AG04450 (cell line): ENCODE results near the gene GSTM4. TPM values are rescaled to one million over a fixed set of nuclear protein-coding genes. Genes with fewer than 3 reads are reported as not detected.

ENCODE experiments used
- CTCF ChIA-PET: fragments of 300-600, 350-600 bp; formaldehyde crosslinking; extraction: SDS; loops from one replicate; lab custom pipeline; 2022; ENCODE audit warnings: antibody characterized with exemption, inconsistent platforms; lab: Charles Lee
- POLR2A ChIA-PET: fragments of 350-600 bp; formaldehyde crosslinking; extraction: SDS; loops from one replicate; lab custom pipeline; 2021; ENCODE audit warnings: antibody characterized with exemption, inconsistent platforms; lab: Yijun Ruan, JAX
- DNase-seq: peaks from one replicate; pipeline ENCODE4 v3.0.0-alpha.2; 2011; ENCODE audit warnings: low read depth, low spot score
- H3K27ac ChIP-seq: one replicate; pipeline ENCODE4 v1.5.1; 2012; ENCODE audit warnings: low read depth, low read length, control low read depth
- H3K27me3 ChIP-seq: one replicate; pipeline ENCODE4 v1.6.0; 2012; ENCODE audit warnings: low read length; ENCODE audit not compliant: control insufficient read depth, insufficient read depth
- H3K4me3 ChIP-seq: 2 replicates; pipeline ENCODE4 v1.5.1; 2011; ENCODE audit warnings: mild to moderate bottlenecking, low read depth, low read length, control low read depth
- H3K9me3 ChIP-seq: 2 replicates; pipeline ENCODE4 v1.5.1; 2012; ENCODE audit warnings: low read length; ENCODE audit not compliant: control insufficient read depth, insufficient read depth
- CTCF ChIP-seq: IDR thresholded peaks from 2 replicates; pipeline ENCODE4 v1.5.1; 2011; ENCODE audit warnings: low read depth, low read length, control low read depth, inconsistent platforms
- polyA plus RNA-seq: library from polyadenylated mRNA; depleted of rRNA; stranded (reverse); fragments of >200 nt; gene quantifications from 2 replicates; pipeline ENCODE4 v1.2.3, GENCODE V29; 2011

Gene GSTM4
- polyA plus RNA-seq, 1 experiment: 62.6 TPM

GRCh38 chr1:109649491-109649914, 6.4 kb upstream of the GSTM4 start:
- no peaks in the 10 kb centered on the region; the same call in 1 of the 2 replicates for H3K9me3 ChIP-seq
- 0 out of 2 replicates have a peak, but pooled peaks have one; percentile 16 for TF ChIP-seq CTCF
- ChIA-PET POLR2A (interaction anchor here (0.9 kb wide), 1 partner anchor 9 kb away, joined by 3 read pairs; no protein-coding TSS in a partner anchor), CTCF (interaction anchor here (0.8 to 5.1 kb wide), 14 partner anchors 8 to 380 kb away, joined by 3 to 102 read pairs (median 4); partner anchors contain the start of genes AHCYL1 and GNAI3)
- H3K4me3 ChIP-seq: no peak overlapping the region
- no peak for DNase-seq
- H3K27me3 ChIP-seq: no peaks in the 10 kb centered on the region
- H3K27ac ChIP-seq: no peak overlapping the region

GRCh38 chr1:109650609-109651008, 5.3 kb upstream of the GSTM4 start:
- TF ChIP-seq CTCF: no peak
- Histone ChIP-seq H3K4me3 (no peak overlapping the region), H3K9me3 (no peaks in the 10 kb centered on the region; the same call in 1 of the 2 replicates), H3K27ac (no peak overlapping the region), H3K27me3 (no peaks in the 10 kb centered on the region)
- no peak for DNase-seq
- CTCF ChIA-PET: interaction anchor here (1.1 to 5.1 kb wide), 12 partner anchors 12 to 379 kb away, joined by 3 to 102 read pairs (median 6); partner anchors contain the start of gene AHCYL1
- POLR2A ChIA-PET: interaction anchor here (0.8 kb wide), 1 partner anchor 102 kb away, joined by 4 read pairs; the partner anchor contains the start of gene GNAI3

GRCh38 chr1:109652402-109652801, 3.5 kb upstream of the GSTM4 start:
- ChIA-PET CTCF (interaction anchor here (0.8 to 5.1 kb wide), 6 partner anchors 9 to 332 kb away, joined by 3 to 102 read pairs (median 7); partner anchors contain the start of gene AHCYL1), POLR2A (no interaction called here)
- no peaks in the 10 kb centered on the region for H3K27me3 ChIP-seq
- no peak overlapping the region for H3K27ac ChIP-seq
- no peak for TF ChIP-seq CTCF
- no peaks in the 10 kb centered on the region; the same call in 1 of the 2 replicates for H3K9me3 ChIP-seq
- no peak for DNase-seq
- no peak overlapping the region for H3K4me3 ChIP-seq

GRCh38 chr1:109653306-109653705, 2.6 kb upstream of the GSTM4 start:
- no peak for TF ChIP-seq CTCF
- no peak for DNase-seq
- CTCF ChIA-PET: interaction anchor here (0.9 to 5.1 kb wide), 4 partner anchors 10 to 331 kb away, joined by 3 to 102 read pairs (median 14); partner anchors contain the start of gene AHCYL1
- H3K27ac ChIP-seq: no peak overlapping the region
- no peaks in the 10 kb centered on the region; the same call in 1 of the 2 replicates for H3K9me3 ChIP-seq
- no peaks in the 10 kb centered on the region for H3K27me3 ChIP-seq
- H3K4me3 ChIP-seq: no peak overlapping the region
- POLR2A ChIA-PET: no interaction called here

- no peaks in the 10 kb centered on the region for H3K9me3 ChIP-seq
- ChIA-PET CTCF (interaction anchor here (0.5 to 2.9 kb wide), 2 partner anchors 14 to 121 kb away, joined by 8 to 22 read pairs; no protein-coding TSS in a partner anchor), POLR2A (no interaction called here)
- no peak overlapping the region for H3K27ac ChIP-seq
- H3K4me3 ChIP-seq: no peak overlapping the region
- no peaks in the 10 kb centered on the region for H3K27me3 ChIP-seq
- DNase-seq: no peak
- TF ChIP-seq CTCF: no peak
Observed at GRCh38 chr1:109654519-109654918, 1.4 kb upstream of the GSTM4 start.
